Activated T-helper 1 cell treated with anti-CD3 and anti-CD28 coated beads, Interleukin-12 subunit alpha, Interleukin-12 subunit beta, Interleukin-2, Interleukin-4 antibody, amounts not matched to agents 30 ng/mL and 10 ng/mL and 1 ng/mL, durations not matched to agents 14 hours and 24 hours and 36 hours (primary cell): Measurements from ENCODE around the gene ZBTB44. TPM values are rescaled to one million over a fixed set of nuclear protein-coding genes. Genes with fewer than 3 reads are reported as not detected.
"Not testable (repeated sequence)": the region's sequence is repeated elsewhere in the genome, so short reads cannot be mapped to it uniquely, and the experiment has no call there.

Source experiments
- DNase-seq: peaks from one replicate; pipeline ENCODE4 v3.0.0; 2021; ENCODE audit warnings: low spot score
- H3K27ac Mint-ChIP-seq: one replicate; pipeline ENCODE4 v1.8.0; 2021; ENCODE audit warnings: mild to moderate bottlenecking, mixed read lengths
- H3K27me3 Mint-ChIP-seq: one replicate; pipeline ENCODE4 v1.8.0; 2022; ENCODE audit warnings: mild to moderate bottlenecking, moderate library complexity, mixed read lengths; ENCODE audit not compliant: insufficient read depth
- H3K36me3 Mint-ChIP-seq: one replicate; pipeline ENCODE4 v1.8.0; 2021; ENCODE audit warnings: low read depth, mixed read lengths
- H3K4me1 Mint-ChIP-seq: one replicate; pipeline ENCODE4 v1.8.0; 2021; ENCODE audit warnings: low read depth, mixed read lengths
- H3K4me3 Mint-ChIP-seq: one replicate; pipeline ENCODE4 v1.8.0; 2021; ENCODE audit warnings: mild to moderate bottlenecking, moderate library complexity, mixed read lengths
- H3K9me3 Mint-ChIP-seq: one replicate; pipeline ENCODE4 v1.8.0; 2021; ENCODE audit warnings: mixed read lengths
- intact Hi-C: fragments of 100-400 bp; cut with micrococcal nuclease; formaldehyde crosslinking; loops from one replicate; pipeline ENCODE4 v1.15.1; 2024
- total RNA-seq: library from RNA; stranded (reverse); gene quantifications from 2 replicates; pipeline ENCODE4 v1.2.3, GENCODE V29; 2022

The ZBTB44 gene, protein sequence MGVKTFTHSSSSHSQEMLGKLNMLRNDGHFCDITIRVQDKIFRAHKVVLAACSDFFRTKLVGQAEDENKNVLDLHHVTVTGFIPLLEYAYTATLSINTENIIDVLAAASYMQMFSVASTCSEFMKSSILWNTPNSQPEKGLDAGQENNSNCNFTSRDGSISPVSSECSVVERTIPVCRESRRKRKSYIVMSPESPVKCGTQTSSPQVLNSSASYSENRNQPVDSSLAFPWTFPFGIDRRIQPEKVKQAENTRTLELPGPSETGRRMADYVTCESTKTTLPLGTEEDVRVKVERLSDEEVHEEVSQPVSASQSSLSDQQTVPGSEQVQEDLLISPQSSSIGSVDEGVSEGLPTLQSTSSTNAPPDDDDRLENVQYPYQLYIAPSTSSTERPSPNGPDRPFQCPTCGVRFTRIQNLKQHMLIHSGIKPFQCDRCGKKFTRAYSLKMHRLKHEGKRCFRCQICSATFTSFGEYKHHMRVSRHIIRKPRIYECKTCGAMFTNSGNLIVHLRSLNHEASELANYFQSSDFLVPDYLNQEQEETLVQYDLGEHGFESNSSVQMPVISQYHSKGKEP
- total RNA-seq: 32.9 and 33.0 TPM in 2 replicates

DNA sequence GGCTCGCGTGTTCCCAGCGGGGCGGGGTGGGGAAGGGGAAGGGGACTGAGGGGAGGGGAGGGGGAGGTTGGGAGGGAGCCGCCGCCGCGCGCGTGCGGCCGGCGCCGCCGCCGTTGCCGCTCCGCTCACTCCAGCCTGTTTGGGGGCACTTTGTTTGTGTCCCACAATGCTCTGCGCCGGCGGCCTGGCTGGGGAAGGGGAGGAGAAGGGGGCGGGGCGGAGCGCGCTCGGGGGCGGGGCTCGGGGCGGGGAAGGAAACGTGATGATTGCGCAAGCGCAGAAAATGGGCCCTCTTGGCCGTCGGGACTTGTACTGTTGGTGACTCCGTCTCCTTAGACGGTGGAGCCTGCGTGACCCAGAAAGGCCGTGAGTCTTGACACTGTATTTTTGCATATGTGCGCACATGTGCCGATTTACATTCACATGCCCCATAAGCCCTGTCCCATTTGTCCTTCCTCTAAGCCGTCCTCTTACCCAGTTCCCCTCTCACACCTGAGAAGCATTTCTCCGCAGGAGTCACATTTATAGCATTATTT, at the start of gene ZBTB44:
Gene ZBTB44, minus strand, starts transcription at position 168 of the 536 bp plus-strand sequence. CDS start 53,044 bp downstream, outside the sequence.
- Mint-ChIP-seq H3K9me3 (no peaks in the 10 kb centered on the region), H3K27ac (peak within 1 kb of the TSS; percentile 95), H3K36me3 (no peaks in the 10 kb centered on the region), H3K4me3 (peak within 1 kb of the TSS; percentile 93), H3K27me3 (peaks cover 3% of the 10 kb centered on the region), H3K4me1 (peaks cover 44% of the 10 kb centered on the region)
- intact Hi-C loops: loop anchor here (1.0 to 10.0 kb wide), 10 partner anchors 25 to 601 kb away; partner anchors contain the start of genes APLP2, NFRKB, PRDM10 and SNX19
- DNase-seq: peak; percentile 82

DNA sequence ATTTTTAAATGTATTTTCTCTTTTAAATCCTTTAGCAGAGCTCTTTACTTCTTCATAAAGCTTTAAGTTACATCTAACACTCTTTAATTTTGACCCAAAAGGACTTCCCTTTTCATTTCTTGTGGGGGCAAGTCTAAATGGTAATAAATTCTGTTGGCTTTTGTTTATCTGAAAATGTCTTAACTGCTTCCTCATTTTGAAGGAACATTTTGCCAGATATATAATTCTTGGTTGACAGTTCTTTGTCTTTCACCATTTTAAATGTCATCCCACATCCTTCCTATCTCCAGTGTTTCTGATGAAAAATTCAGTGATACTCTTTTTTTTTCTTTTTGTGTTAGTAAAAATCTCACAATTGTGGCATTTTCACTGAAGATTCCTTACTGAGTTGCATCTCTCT, 44.7 kb upstream of the ZBTB44 start:
- peaks cover 6% of the 10 kb centered on the region for H3K36me3 Mint-ChIP-seq
- peaks cover 11% of the 10 kb centered on the region for H3K27me3 Mint-ChIP-seq
- no peaks in the 10 kb centered on the region for H3K4me1 Mint-ChIP-seq

DNA sequence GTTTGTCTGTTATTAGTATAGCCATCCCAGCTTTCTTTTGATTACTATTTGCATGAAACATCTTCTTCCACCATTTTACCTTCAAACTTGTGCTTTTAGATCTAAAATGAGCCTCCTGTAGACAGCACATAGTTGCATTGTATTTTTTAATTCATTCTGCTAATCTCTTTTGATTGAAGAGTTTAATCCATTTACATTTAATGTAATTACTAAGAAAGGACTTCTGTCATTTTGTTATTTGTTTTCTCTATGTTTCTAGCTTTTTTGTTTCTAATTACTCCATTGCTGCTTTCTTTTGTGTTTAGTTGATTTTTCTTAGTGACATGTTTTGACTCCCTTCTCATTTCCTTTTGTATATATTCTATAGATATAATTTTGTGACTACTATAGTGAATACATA, 43.7 kb upstream of the ZBTB44 start:
- H3K27ac Mint-ChIP-seq: no peak overlapping the region
- peaks cover 7% of the 10 kb centered on the region for H3K36me3 Mint-ChIP-seq
- peaks cover 29% of the 10 kb centered on the region for H3K9me3 Mint-ChIP-seq
- intact Hi-C loops: no loop called here
- H3K4me3 Mint-ChIP-seq: no peak overlapping the region
- peaks cover 11% of the 10 kb centered on the region for H3K27me3 Mint-ChIP-seq
- DNase-seq: no peak
- no peaks in the 10 kb centered on the region for H3K4me1 Mint-ChIP-seq

More for the DNA sequence above, 44.7 kb upstream of the ZBTB44 start:
- intact Hi-C loops: no loop called here
- no peak overlapping the region for H3K4me3 Mint-ChIP-seq
- H3K9me3 Mint-ChIP-seq: peaks cover 27% of the 10 kb centered on the region
- DNase-seq: no peak
- no peak overlapping the region for H3K27ac Mint-ChIP-seq

DNA sequence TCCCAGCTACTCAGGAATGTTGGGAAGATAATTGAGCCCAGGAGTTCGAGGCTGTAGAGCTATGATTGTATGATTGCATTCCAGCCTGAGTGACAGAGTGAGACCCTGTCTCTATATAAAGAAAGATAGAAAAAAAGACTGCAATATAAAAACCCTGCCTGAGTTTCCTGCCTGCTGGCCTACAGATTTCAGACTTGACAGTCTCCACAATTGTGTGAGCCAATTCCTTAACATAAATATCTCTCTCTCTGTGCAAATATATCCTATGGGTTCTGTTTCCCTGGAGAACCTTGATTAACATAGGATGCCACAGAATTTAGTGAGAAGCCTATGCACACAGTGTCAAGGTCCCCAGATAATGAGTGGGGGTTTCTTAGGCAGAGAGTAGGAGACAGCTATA, 32.5 kb upstream of the ZBTB44 start:
- DNase-seq: no peak
- intact Hi-C loops: no loop called here

DNA sequence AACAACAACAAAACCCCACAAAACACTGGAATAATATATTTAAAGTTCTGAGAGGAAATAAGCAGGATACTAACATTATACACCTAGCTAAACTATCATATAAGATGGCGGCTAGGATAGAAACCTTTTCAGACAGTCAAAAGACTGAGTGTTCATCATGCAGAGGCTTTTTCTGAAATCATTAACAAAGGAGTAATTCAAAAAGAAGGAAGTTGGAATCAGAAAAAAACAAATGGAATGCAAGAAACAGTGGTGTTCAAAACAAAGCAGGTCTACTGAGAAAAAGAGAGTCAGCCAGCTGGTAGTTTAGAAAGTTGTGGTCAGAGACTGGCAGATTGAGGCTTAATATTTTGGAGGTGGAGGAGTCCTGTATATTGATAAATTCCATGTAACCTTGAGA, 30.1 kb upstream of the ZBTB44 start:
- H3K27me3 Mint-ChIP-seq: peaks cover 3% of the 10 kb centered on the region
- no peak overlapping the region for H3K4me3 Mint-ChIP-seq
- peaks cover 5% of the 10 kb centered on the region for H3K36me3 Mint-ChIP-seq
- intact Hi-C loops: loop anchor here (5.0 kb wide), 1 partner anchor 43 kb away; no protein-coding TSS in a partner anchor
- peaks cover 14% of the 10 kb centered on the region for H3K4me1 Mint-ChIP-seq
- peaks cover 20% of the 10 kb centered on the region for H3K9me3 Mint-ChIP-seq
- H3K27ac Mint-ChIP-seq: no peak overlapping the region
- no peak for DNase-seq

More for the DNA sequence above, 32.5 kb upstream of the ZBTB44 start:
- Mint-ChIP-seq H3K4me3 (no peak overlapping the region), H3K27me3 (peaks cover 3% of the 10 kb centered on the region), H3K9me3 (peaks cover 13% of the 10 kb centered on the region), H3K4me1 (no peaks in the 10 kb centered on the region), H3K36me3 (peaks cover 3% of the 10 kb centered on the region), H3K27ac (no peak overlapping the region)

DNA sequence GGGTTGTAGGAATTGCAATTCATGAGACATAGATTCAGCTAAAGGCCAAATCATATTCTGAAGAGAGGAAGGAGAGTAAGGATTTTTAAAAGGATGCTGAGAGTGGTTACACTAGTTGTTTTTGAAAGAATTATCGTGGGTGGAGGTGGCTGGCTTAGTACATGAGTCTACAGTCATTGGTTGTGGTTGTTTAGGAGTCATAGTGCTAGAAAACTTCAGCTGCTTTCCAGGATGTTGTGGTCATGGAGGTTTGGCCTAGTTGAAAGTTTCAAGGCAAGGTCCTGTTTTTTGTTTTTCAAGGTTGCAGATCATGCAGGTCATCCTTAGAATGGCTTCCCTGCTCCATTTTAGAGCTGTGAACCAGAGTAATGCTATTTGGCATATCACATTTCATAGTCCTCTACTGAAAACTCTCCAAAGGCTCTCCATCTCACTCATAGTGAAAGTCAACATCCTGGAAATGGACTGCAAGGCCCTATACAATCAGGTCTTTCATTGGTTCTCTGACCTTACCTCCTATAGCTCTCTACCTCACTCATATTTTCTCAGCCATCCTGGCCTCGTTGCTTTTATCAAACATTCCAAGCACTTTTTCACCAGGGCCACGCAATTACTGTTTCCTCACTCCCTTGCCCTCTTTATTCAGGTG, 26.1 kb upstream of the ZBTB44 start:
- Mint-ChIP-seq H3K27me3 (no peaks in the 10 kb centered on the region), H3K27ac (peak overlapping the region; percentile 83), H3K4me1 (peaks cover 25% of the 10 kb centered on the region), H3K36me3 (peaks cover 11% of the 10 kb centered on the region), H3K9me3 (peaks cover 28% of the 10 kb centered on the region), H3K4me3 (no peak overlapping the region)
- DNase-seq: peak; percentile 59
- intact Hi-C loops: loop anchor here (1.0 to 5.0 kb wide), 3 partner anchors 25 to 576 kb away; partner anchors contain the start of gene SNX19

DNA sequence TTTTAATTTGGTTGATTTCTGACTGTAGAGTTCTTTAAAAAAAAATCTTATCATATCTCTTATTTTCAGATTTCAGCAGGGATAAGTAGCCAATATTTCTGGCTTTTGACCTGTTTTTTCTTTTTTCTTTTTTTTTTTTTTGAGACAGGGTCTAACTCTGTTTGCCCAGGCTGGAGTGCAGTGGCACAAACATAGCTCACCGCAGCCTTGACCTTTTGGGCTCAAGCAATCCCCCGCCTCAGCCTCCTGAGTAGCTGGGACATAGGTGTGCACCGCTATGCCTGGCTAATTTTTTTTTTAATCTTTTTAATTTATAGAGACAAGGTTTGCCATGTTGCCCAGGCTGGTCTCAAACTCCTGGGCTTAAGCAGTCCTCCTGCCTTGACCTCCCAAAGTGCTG, 23.9 kb upstream of the ZBTB44 start:
- Mint-ChIP-seq H3K9me3 (peaks cover 16% of the 10 kb centered on the region), H3K4me3 (no peak overlapping the region), H3K27me3 (peaks cover under 1% of the 10 kb centered on the region), H3K27ac (no peak overlapping the region), H3K4me1 (peaks cover 25% of the 10 kb centered on the region), H3K36me3 (peaks cover 10% of the 10 kb centered on the region)
- intact Hi-C loops: no loop called here
- DNase-seq: no peak

DNA sequence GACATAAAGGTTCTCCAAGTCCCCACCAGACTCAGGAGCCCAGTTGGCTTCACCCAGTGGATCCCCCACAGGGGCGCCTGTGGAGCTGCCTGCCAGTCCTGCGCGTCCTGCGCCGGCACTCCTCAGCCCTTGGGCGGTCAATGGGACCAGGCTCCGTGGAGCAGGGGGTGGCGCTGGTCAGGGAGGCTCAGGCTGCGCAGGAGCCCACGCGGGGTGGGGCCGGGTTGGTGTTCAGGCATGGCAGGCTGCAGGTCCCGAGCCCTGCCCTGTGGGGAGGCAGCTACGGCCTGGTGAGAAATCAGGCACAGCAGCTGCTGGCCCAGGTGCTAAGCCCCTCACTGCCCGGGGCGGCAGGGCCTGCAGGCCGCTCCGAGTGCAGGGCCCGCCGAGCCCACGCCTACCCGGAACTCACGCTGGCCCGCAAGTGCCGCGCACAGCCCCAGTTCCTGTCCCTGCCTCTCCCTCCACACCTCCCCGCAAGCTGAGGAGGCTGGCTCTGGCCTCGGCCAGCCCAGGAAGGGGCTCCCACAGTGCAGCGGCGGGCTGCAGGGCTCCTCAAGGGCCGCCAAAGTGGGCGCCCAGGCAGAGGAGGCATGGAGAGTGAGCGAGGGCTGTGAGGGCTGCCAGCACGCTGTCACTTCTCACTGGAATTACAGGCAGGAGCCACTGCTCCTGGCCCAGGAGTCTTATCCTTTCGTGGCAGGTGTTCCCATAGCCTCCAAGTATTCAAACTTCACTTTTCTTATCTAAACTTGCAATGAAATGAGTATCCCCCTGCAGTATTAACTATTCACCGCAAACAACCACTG, 22.8 kb upstream of the ZBTB44 start:
- intact Hi-C loops: no loop called here

DNA sequence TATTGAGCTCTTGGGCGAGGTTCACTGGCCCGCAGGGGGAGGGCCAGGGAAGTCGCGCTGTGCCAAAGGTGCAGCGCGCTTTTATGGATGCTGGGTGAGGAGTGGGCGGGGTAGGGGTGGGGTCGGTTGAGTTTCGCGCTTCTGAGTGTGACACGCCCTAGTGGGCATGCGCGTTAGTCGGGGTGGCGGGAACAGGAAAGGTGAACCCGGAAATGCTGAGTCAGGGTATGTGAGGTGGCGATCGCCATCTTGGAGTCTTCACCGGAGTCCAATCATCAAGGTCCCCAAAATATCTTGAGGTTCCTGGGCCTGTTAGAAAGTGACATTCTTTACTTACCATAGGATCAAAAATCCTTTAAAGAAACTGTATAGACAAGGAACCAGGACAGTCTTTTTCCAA, 16.7 kb upstream of the ZBTB44 start:
- intact Hi-C loops, H3K27ac Mint-ChIP-seq, H3K36me3 Mint-ChIP-seq, DNase-seq, H3K4me1 Mint-ChIP-seq, H3K4me3 Mint-ChIP-seq, H3K27me3 Mint-ChIP-seq: not testable (repeated sequence)
- peaks cover 11% of the 10 kb centered on the region for H3K9me3 Mint-ChIP-seq

More for the DNA sequence above, 22.8 kb upstream of the ZBTB44 start:
- H3K27me3 Mint-ChIP-seq: peaks cover 2% of the 10 kb centered on the region
- no peak for DNase-seq
- no peak overlapping the region for H3K4me3 Mint-ChIP-seq
- peaks cover 25% of the 10 kb centered on the region for H3K4me1 Mint-ChIP-seq
- H3K9me3 Mint-ChIP-seq: peaks cover 16% of the 10 kb centered on the region
- H3K36me3 Mint-ChIP-seq: peaks cover 8% of the 10 kb centered on the region
- H3K27ac Mint-ChIP-seq: no peak overlapping the region

DNA sequence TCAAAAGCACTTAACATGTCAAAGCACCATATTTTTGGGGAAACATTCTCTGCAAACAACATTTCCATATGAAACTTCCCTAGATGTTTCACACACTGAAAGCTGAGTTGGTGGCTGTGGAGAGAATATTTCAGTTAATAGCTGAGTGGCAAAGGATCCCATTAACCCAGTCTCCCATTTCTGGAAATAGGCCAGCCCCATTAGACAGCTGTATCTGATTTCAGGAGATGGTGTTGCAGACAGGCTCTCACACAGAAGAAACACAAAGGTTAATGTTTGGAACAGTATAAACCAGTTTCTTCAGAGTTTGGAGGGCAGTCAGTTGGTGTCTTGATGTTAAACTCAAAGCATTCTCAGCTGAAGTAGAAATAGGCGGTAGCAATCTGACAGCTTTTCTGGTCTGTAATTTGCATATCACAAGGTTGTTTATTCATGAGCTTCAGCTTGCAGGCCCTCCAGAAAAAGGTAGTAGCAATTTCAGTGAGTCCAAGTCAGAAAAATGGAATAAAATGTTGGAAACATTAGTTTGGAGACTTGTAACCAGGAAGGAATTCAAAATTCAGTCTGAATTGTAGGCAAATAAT, 15.5 kb upstream of the ZBTB44 start:
- Mint-ChIP-seq H3K27ac (no peak overlapping the region), H3K27me3 (peaks cover 2% of the 10 kb centered on the region), H3K4me3 (no peak overlapping the region), H3K36me3 (peaks cover 4% of the 10 kb centered on the region), H3K4me1 (no peaks in the 10 kb centered on the region), H3K9me3 (peaks cover 11% of the 10 kb centered on the region)
- no peak for DNase-seq
- intact Hi-C loops: no loop called here

DNA sequence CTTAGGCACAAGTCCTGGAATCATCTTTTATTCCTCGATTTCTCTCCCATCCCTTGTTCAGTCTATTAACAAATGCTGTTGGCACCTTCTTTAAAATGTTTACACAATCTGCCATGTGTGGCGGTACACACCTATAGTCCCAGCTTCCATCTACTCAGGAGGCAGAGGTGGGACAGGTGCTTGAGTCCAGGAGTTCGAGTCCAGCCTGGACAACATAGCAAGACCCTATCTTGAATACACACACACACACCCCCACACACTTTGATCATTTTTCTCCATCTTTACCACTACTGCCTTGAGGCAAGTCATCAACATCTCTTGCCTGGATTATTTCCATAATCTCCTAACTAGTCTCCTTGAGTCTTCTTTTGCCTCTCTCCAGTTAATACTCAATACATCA, 13.7 kb upstream of the ZBTB44 start:
- peaks cover 4% of the 10 kb centered on the region for H3K36me3 Mint-ChIP-seq
- intact Hi-C loops: no loop called here

DNA sequence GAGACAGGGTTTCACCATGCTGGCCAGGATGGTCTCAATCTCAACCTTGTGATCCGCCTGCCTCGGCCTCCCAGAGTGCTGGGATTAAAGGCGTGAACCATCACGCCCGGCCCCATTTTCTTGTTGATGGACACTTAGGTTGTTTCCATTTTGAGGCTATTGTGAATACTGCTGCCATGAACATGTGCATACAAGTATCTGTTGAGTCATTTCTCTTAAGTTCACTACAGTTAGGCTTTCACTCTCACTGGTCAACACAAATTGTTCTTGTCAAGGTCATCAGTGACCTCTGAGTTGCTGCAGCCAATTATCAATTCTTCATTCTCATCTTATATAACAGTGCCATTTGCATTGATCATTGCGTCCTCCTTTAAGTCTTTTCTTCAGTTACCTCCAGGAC, 13.0 kb upstream of the ZBTB44 start:
- Mint-ChIP-seq H3K36me3 (peaks cover 4% of the 10 kb centered on the region), H3K27me3 (no peaks in the 10 kb centered on the region), H3K4me3 (no peak overlapping the region), H3K27ac (no peak overlapping the region), H3K4me1 (no peaks in the 10 kb centered on the region), H3K9me3 (peaks cover 16% of the 10 kb centered on the region)
- intact Hi-C loops: no loop called here
- no peak for DNase-seq

More for the DNA sequence above, 13.7 kb upstream of the ZBTB44 start:
- DNase-seq: no peak
- Mint-ChIP-seq H3K4me3 (no peak overlapping the region), H3K27ac (no peak overlapping the region), H3K4me1 (no peaks in the 10 kb centered on the region), H3K9me3 (peaks cover 12% of the 10 kb centered on the region), H3K27me3 (no peaks in the 10 kb centered on the region)
